ENCODE results near the gene PPM1K. TPM values are rescaled to one million over a fixed set of nuclear protein-coding genes. Genes with fewer than 3 reads are reported as not detected.

PPM1K gene
- polyA plus RNA-seq, 1 donor from 2014 or later, result 177 TPM

DNA sequence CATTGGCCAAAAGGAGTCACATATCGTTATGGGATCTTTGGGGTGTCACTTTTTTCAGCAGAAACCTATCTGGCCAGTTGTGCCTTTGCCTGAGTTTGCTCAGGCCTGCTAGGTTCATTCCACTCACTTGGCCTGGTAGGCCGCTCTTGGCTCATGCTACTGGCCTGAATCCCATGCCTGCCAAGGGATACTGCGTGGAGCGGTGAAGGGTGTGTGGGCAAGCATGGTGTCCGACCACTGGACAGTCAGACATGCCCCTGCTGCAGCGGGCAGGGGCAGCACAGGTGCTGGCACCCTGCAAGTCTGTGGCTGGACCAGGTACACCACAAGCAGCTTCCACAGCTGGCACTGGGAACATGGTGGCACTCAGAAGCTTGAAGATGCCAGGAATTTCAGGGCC lies 11.3 kb upstream of the PPM1K start:
- Histone ChIP-seq H3K9me2 (ENCODE audit: insufficient read depth, low read length) (no peaks in the 10 kb centered on the region), H3K36me3 (ENCODE audit: insufficient read depth, low read length) (no peaks in the 10 kb centered on the region), H3K4me3 (ENCODE audit: low read length) (no peak overlapping the region), H3K79me2 (replicated peaks; ENCODE audit: insufficient read depth, low read length) (no peaks in the 10 kb centered on the region), H2AFZ (ENCODE audit: low read depth, low read length) (no peak overlapping the region), H3K27me3 (ENCODE audit: insufficient read depth, low read depth, low read length) (no peaks in the 10 kb centered on the region), H3K27ac (ENCODE audit: low read length) (no peak overlapping the region), H3K9me3 (ENCODE audit: low read length) (no peaks in the 10 kb centered on the region), H3F3A (ENCODE audit: insufficient read depth, low read length, poor library complexity, severe bottlenecking) (no peaks in the 10 kb centered on the region), H3K4me2 (ENCODE audit: low read length) (no peak overlapping the region), H4K20me1 (ENCODE audit: insufficient read depth) (no peaks in the 10 kb centered on the region), H3K9ac (ENCODE audit: low read length) (no peak overlapping the region)
- TF ChIP-seq, protein P1, sequence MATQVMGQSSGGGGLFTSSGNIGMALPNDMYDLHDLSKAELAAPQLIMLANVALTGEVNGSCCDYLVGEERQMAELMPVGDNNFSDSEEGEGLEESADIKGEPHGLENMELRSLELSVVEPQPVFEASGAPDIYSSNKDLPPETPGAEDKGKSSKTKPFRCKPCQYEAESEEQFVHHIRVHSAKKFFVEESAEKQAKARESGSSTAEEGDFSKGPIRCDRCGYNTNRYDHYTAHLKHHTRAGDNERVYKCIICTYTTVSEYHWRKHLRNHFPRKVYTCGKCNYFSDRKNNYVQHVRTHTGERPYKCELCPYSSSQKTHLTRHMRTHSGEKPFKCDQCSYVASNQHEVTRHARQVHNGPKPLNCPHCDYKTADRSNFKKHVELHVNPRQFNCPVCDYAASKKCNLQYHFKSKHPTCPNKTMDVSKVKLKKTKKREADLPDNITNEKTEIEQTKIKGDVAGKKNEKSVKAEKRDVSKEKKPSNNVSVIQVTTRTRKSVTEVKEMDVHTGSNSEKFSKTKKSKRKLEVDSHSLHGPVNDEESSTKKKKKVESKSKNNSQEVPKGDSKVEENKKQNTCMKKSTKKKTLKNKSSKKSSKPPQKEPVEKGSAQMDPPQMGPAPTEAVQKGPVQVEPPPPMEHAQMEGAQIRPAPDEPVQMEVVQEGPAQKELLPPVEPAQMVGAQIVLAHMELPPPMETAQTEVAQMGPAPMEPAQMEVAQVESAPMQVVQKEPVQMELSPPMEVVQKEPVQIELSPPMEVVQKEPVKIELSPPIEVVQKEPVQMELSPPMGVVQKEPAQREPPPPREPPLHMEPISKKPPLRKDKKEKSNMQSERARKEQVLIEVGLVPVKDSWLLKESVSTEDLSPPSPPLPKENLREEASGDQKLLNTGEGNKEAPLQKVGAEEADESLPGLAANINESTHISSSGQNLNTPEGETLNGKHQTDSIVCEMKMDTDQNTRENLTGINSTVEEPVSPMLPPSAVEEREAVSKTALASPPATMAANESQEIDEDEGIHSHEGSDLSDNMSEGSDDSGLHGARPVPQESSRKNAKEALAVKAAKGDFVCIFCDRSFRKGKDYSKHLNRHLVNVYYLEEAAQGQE (IDR thresholded peaks at IDR 0.05; ENCODE audit: borderline replicate concordance), result no peak
- TF ChIP-seq TAF1 (IDR thresholded peaks at IDR 0.05; ENCODE audit: low read depth), result no peak
- TF ChIP-seq EP300 (conservative IDR thresholded peaks at IDR 0.05; ENCODE audit: poor library complexity, severe bottlenecking), result no peak
- TF ChIP-seq, protein P2, sequence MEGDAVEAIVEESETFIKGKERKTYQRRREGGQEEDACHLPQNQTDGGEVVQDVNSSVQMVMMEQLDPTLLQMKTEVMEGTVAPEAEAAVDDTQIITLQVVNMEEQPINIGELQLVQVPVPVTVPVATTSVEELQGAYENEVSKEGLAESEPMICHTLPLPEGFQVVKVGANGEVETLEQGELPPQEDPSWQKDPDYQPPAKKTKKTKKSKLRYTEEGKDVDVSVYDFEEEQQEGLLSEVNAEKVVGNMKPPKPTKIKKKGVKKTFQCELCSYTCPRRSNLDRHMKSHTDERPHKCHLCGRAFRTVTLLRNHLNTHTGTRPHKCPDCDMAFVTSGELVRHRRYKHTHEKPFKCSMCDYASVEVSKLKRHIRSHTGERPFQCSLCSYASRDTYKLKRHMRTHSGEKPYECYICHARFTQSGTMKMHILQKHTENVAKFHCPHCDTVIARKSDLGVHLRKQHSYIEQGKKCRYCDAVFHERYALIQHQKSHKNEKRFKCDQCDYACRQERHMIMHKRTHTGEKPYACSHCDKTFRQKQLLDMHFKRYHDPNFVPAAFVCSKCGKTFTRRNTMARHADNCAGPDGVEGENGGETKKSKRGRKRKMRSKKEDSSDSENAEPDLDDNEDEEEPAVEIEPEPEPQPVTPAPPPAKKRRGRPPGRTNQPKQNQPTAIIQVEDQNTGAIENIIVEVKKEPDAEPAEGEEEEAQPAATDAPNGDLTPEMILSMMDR (IDR thresholded peaks at IDR 0.05; ENCODE audit: poor library complexity, severe bottlenecking), result no peak
- no peak for TF ChIP-seq MXI1 (conservative IDR thresholded peaks at IDR 0.05; ENCODE audit: poor library complexity, severe bottlenecking)

GRCh38 chr4:88291003-88291402 lies 6.6 kb upstream of the PPM1K start:
- Histone ChIP-seq H3K79me2 (replicated peaks; ENCODE audit: insufficient read depth, low read length) (no peaks in the 10 kb centered on the region), H3K36me3 (ENCODE audit: insufficient read depth, low read length) (no peaks in the 10 kb centered on the region), H3K4me3 (ENCODE audit: low read length) (no peak overlapping the region), H3F3A (ENCODE audit: insufficient read depth, low read length, poor library complexity, severe bottlenecking) (no peaks in the 10 kb centered on the region), H3K9ac (ENCODE audit: low read length) (no peak overlapping the region), H3K9me3 (ENCODE audit: low read length) (no peaks in the 10 kb centered on the region), H2AFZ (ENCODE audit: low read depth, low read length) (no peak overlapping the region), H3K4me2 (ENCODE audit: low read length) (no peak overlapping the region), H3K27ac (ENCODE audit: low read length) (no peak overlapping the region), H3K27me3 (ENCODE audit: insufficient read depth, low read depth, low read length) (no peaks in the 10 kb centered on the region), H3K9me2 (ENCODE audit: insufficient read depth, low read length) (no peaks in the 10 kb centered on the region), H4K20me1 (ENCODE audit: insufficient read depth) (no peaks in the 10 kb centered on the region)
- TF ChIP-seq MXI1 (conservative IDR thresholded peaks at IDR 0.05; ENCODE audit: poor library complexity, severe bottlenecking) (no peak), SMC3 (conservative IDR thresholded peaks at IDR 0.05; ENCODE audit: poor library complexity) (no peak), EZH2 (IDR thresholded peaks at IDR 0.05; ENCODE audit: borderline replicate concordance, insufficient read depth, low read length, poor library complexity, severe bottlenecking) (no peak), POLR2AphosphoS5 (IDR thresholded peaks at IDR 0.05) (no peak), RAD21 (conservative IDR thresholded peaks at IDR 0.05) (no peak), TAF1 (IDR thresholded peaks at IDR 0.05; ENCODE audit: low read depth) (no peak), EP300 (conservative IDR thresholded peaks at IDR 0.05; ENCODE audit: poor library complexity, severe bottlenecking) (no peak)
- TF ChIP-seq, protein P1 (IDR thresholded peaks at IDR 0.05; ENCODE audit: borderline replicate concordance), result no peak
- TF ChIP-seq, protein P2 (IDR thresholded peaks at IDR 0.05; ENCODE audit: poor library complexity, severe bottlenecking), result no peak
